Measurements from ENCODE around the gene CANT1.

The CANT1 gene

GRCh38 chr17:79009397-79010303 lies at the start of gene CANT1:
TSS of gene CANT1 (minus strand) at chr17:79009764. CDS start at chr17:78997622, 12,142 bp downstream.
- DNase-seq: peak; percentile 69

DNA sequence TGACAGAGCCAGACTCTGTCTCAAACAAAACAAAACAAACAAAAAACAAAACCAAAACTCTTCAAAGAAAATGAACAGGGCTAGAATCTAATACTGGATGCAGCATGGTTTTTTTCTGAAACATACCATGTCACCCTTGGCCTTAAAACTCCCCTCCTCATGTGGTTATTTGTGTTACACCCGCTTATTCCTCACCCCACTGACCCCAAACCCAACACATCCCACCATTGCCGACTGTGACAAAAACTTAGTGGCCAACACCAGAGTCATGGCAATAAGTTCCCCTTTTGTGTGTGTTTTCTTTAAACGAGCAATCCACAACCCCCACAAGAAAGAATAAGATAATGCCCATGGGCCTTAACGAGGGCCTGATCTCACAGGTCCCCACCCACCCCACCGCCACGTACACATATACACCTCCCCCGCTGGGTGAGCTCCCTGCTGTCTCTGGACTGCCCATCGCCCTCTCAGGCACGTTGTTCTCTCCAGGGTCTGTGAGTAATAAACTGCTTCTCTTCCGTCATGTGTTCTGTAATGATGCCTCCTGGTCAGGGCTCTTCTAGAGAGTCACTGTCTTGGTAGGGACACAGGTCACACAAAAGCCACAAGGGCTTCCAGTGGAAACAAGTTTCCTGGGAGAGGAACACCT lies 48.3 kb upstream of the CANT1 start:
- DNase-seq: no peak

GRCh38 chr17:79055197-79055596 lies 45.6 kb upstream of the CANT1 start:
- DNase-seq: no peak

DNA sequence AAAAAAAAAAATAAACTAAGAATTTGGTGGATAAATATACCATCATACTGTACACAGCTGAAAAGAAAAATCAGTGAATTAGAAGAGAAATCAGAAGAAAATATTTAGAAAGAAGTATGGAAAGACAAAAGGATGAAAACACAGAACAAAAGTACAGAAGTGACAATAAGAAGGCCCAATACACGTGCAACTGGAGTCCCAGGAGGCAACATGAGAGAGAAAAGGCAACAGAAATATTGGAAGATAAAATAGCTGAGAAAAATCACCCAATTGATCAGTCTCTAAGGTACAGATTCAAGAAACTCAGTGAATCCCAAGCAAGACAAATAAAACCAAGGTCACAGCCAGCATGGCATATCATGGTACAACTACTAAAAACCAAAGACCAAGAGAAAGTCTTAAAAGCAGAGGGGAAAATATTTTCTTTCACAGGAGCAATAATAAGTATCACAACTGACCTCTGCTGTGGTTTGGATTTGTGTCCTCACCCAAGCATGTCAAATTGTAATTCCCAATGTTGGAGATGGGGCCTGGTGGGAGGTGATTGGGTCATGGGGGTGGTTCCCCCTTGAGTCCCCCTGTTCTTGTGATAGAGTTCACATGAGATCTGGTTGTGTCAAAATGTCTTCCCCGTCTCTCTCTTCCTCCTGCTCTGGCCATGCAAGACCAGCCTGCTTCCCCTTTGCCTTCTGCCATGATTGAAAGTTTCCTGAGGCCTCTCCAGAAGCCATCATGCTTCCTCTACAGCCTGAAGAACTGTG lies 44.8 kb upstream of the CANT1 start:
- no peak for DNase-seq

GRCh38 chr17:79053251-79053925 lies 43.8 kb upstream of the CANT1 start:
- no peak for DNase-seq

DNA sequence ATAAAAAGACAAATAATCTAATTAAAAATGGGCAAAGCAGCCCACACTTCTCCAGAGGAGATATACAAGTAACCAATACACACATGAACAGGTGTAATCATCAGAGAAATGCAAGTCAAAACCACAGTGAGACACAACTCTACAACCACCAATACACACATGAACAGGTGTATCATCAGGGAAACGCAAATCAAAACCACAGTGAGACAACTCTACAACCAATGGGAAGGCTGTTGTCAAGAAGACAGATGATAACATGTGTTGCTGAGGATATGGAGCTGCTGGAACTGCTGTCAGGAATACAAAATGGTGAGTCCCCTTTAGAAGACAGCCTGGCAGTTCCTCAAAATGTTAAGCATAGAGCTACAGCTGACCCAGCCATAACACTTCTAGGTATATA lies 42.6 kb upstream of the CANT1 start:
- no peak for DNase-seq

DNA sequence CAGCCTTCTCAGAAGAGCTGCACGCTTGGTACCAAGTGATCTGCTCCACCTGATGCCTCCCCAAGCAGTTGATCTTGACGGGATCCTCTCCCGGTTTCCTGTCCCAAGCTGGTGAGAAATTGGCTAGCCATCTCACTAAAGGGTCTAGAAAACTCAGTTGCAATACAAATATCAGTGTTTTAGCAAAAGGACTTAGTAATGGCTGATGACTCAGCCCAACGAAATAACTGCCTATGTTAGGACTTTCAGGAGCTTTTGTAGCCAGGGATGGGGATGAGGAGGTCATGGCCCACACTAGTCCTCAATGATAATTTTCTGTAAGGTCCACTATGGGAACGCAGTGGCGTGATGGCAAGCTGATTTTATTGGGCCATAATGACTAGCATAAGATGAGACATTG lies 41.7 kb upstream of the CANT1 start:
- no peak for DNase-seq

- DNase-seq: no peak
Observed at GRCh38 chr17:79050551-79050950, 41.0 kb upstream of the CANT1 start.

- DNase-seq: no peak
Observed at GRCh38 chr17:79049821-79050220, 40.3 kb upstream of the CANT1 start.

DNA sequence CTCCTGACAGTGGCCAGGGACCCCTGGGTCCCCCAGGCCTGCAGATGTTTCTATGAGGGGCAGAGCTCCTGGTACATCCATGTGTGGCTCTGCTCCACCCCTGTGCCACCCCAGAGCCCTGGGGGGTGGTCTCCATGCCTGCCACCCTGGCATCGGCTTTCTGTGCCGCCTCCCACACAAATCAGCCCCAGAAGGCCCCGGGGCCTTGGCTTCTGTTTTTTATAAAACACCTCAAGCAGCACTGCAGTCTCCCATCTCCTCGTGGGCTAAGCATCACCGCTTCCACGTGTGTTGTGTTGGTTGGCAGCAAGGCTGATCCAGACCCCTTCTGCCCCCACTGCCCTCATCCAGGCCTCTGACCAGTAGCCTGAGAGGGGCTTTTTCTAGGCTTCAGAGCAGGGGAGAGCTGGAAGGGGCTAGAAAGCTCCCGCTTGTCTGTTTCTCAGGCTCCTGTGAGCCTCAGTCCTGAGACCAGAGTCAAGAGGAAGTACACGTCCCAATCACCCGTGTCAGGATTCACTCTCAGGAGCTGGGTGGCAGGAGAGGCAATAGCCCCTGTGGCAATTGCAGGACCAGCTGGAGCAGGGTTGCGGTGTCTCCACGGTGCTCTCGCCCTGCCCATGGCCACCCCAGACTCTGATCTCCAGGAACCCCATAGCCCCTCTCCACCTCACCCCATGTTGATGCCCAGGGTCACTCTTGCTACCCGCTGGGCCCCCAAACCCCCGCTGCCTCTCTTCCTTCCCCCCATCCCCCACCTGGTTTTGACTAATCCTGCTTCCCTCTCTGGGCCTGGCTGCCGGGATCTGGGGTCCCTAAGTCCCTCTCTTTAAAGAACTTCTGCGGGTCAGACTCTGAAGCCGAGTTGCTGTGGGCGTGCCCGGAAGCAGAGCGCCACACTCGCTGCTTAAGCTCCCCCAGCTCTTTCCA lies 39.5 kb upstream of the CANT1 start:
- no peak for DNase-seq

DNA sequence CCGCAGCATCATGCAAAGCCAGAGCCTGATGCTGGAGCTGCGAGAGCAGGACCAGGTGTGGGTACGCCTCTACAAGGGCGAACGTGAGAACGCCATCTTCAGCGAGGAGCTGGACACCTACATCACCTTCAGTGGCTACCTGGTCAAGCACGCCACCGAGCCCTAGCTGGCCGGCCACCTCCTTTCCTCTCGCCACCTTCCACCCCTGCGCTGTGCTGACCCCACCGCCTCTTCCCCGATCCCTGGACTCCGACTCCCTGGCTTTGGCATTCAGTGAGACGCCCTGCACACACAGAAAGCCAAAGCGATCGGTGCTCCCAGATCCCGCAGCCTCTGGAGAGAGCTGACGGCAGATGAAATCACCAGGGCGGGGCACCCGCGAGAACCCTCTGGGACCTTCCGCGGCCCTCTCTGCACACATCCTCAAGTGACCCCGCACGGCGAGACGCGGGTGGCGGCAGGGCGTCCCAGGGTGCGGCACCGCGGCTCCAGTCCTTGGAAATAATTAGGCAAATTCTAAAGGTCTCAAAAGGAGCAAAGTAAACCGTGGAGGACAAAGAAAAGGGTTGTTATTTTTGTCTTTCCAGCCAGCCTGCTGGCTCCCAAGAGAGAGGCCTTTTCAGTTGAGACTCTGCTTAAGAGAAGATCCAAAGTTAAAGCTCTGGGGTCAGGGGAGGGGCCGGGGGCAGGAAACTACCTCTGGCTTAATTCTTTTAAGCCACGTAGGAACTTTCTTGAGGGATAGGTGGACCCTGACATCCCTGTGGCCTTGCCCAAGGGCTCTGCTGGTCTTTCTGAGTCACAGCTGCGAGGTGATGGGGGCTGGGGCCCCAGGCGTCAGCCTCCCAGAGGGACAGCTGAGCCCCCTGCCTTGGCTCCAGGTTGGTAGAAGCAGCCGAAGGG lies 38.6 kb upstream of the CANT1 start:
- DNase-seq: no peak

GRCh38 chr17:79047291-79047920 lies 37.8 kb upstream of the CANT1 start:
- DNase-seq: no peak

GRCh38 chr17:79046916-79047280 lies 37.3 kb upstream of the CANT1 start:
- DNase-seq: no peak

DNA sequence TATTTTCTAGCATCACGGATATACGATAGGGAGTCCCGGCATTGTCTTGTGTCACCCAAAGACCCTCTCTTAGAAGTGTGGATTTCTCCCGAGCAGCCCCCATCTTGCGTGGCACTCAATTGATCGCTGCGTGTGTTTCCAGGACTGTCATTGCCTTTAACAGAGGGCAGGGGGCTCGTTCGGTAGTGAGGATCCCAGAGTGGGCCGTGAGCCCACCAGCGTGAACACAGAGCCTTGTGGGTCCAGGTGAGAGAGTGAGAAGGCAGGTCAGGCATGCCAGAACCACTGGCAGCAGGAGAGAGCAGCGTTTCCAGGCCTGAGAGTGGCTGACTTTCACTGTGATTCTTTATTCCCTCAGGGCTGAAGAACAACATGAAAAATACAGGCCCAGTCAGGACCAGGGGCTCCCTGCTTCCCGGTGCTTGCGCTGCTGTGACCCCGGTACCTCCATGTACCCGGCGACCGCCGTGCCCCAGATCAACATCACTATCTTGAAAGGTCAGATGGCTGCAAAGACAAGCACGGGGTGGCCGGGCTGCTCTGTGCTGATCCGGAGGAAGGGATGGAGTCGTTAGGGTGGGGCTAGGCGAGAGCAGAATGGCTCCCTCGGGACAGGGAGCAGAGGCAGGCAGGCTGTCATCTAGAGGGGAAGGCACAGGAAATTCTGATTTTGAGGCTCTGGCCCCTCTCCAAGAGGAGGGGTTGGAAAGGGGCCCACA lies 36.8 kb upstream of the CANT1 start:
- DNase-seq: no peak

DNA sequence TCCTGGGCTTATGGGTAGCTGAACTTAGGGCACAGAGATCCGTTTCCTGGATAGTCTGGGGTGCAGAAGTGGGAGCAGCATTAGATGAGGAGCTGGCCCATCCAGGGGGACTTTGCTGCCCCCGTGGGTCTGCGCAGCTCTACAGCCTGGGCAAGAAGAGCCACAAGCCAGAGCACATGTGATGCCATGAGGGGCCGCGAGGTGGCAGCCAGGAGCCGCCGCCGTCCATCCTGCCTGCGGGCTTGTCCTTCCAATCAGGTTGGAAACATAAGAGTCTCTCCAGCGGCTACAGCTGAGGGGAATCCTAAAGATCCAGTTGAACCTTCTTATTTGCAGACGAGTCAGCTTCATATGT lies 36.3 kb upstream of the CANT1 start:
- DNase-seq: no peak

GRCh38 chr17:79045001-79045729 lies 35.6 kb upstream of the CANT1 start:
- no peak for DNase-seq

DNA sequence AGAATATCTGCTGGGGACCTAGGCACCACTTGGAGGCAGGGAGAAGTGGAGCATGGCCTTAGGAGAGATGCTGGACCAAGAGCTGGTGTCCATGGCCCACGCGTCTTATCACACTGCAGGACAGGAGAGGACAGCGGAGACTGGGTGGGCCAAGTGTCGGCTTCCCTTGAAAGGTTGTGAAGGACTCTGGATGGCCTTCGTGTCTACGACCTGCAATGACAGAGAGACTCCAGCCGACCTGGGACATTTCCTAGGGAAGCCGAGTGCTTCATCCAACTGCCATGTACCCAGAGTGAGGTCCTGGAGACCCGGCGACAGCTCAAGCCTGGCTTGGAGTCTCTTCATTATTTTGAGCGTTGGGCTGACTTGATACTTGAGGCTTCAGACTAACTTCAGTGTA lies 34.9 kb upstream of the CANT1 start:
- no peak for DNase-seq

- no peak for DNase-seq
Observed at GRCh38 chr17:79043931-79044320, 34.4 kb upstream of the CANT1 start.

All from amniotic stem cell (primary cell).